ENCODE data around the gene MYCN. TPM values are rescaled to one million over a fixed set of nuclear protein-coding genes. Genes with fewer than 3 reads are reported as not detected.

The MYCN gene
- total and polyA plus RNA-seq, 12 donors, result 0.24 to 2.2 (median 1.0) TPM

- TF ChIP-seq POLR2A (IDR thresholded peaks at IDR 0.05) (no peak), CTCF (IDR thresholded peaks at IDR 0.05) (no peak)
- Histone ChIP-seq H3K9me3 (replicated peaks in 1 of 3) (no peaks in the 10 kb centered on the region), H3K27ac (no peak overlapping the region), H3K4me1 (replicated peaks in 1 of 2) (no peaks in the 10 kb centered on the region), H3K27me3 (no peaks in the 10 kb centered on the region), H3K4me3 (no peak overlapping the region), H3K36me3 (replicated peaks in 1 of 2) (no peaks in the 10 kb centered on the region)
- WGBS, 4 donors, result 88 to 97% (median 91%) methylated on average over 5 of the region's 5 CpGs
- DNase-seq, result no peak
- intact Hi-C loops (cut with DNase I), result loop anchor here in 1 of 2 donors (10.0 kb wide), 1 partner anchor 296 kb away; no protein-coding TSS in a partner anchor
These were observed 9.6 kb upstream of the MYCN start for GRCh38 chr2:15930589-15931318.

GRCh38 chr2:15931319-15931890, 8.9 kb upstream of the MYCN start:
- H3K4me1 ChIP-seq (replicated peaks in 1 of 2), result no peaks in the 10 kb centered on the region
- no peak overlapping the region for H3K4me3 ChIP-seq
- H3K9me3 ChIP-seq (replicated peaks in 1 of 3), result no peaks in the 10 kb centered on the region
- no peak for DNase-seq
- no peak for TF ChIP-seq CTCF (IDR thresholded peaks at IDR 0.05)
- no peak for TF ChIP-seq POLR2A (IDR thresholded peaks at IDR 0.05)
- no peaks in the 10 kb centered on the region for H3K27me3 ChIP-seq
- no peak overlapping the region for H3K27ac ChIP-seq
- intact Hi-C loops (cut with DNase I), result loop anchor here in 1 of 2 donors (10.0 kb wide), 1 partner anchor 297 kb away; no protein-coding TSS in a partner anchor
- H3K36me3 ChIP-seq (replicated peaks in 1 of 2), result no peaks in the 10 kb centered on the region
- 29 to 64% (median 37%) methylated on average over 2 of the region's 2 CpGs for WGBS, 4 donors

- Histone ChIP-seq H3K36me3 (replicated peaks in 1 of 2) (no peaks in the 10 kb centered on the region), H3K4me3 (no peak overlapping the region), H3K27ac (no peak overlapping the region), H3K4me1 (replicated peaks in 1 of 2) (no peaks in the 10 kb centered on the region), H3K9me3 (replicated peaks in 1 of 3) (no peaks in the 10 kb centered on the region), H3K27me3 (no peaks in the 10 kb centered on the region)
- DNase-seq, result no peak
- TF ChIP-seq CTCF (IDR thresholded peaks at IDR 0.05), result no peak
- TF ChIP-seq POLR2A (IDR thresholded peaks at IDR 0.05), result no peak
- WGBS, 4 donors, result 81 to 91% (median 84%) methylated on average over 5 of the region's 5 CpGs
- intact Hi-C loops (cut with DNase I), result loop anchor here in 1 of 2 donors (10.0 kb wide), 1 partner anchor 297 kb away; no protein-coding TSS in a partner anchor
These were observed 8.4 kb upstream of the MYCN start for GRCh38 chr2:15931950-15932349.

- Histone ChIP-seq H3K4me3 (no peak overlapping the region), H3K27ac (no peak overlapping the region), H3K27me3 (no peaks in the 10 kb centered on the region), H3K36me3 (replicated peaks in 1 of 2) (no peaks in the 10 kb centered on the region), H3K4me1 (replicated peaks in 1 of 2) (no peaks in the 10 kb centered on the region), H3K9me3 (replicated peaks in 1 of 3) (no peaks in the 10 kb centered on the region)
- intact Hi-C loops (cut with DNase I), result loop anchor here in 1 of 2 donors (10.0 kb wide), 1 partner anchor 298 kb away; no protein-coding TSS in a partner anchor
- TF ChIP-seq POLR2A (IDR thresholded peaks at IDR 0.05) (no peak), CTCF (IDR thresholded peaks at IDR 0.05) (no peak)
- no peak for DNase-seq
- 90 to 91% (median 91%) methylated on average over 21 of the region's 21 CpGs for WGBS, 4 donors
These were observed 7.8 kb upstream of the MYCN start for GRCh38 chr2:15932394-15933183.
